ENCODE data around the gene FHAD1.

- TF ChIP-seq CTCF (IDR thresholded peaks at IDR 0.05) (no peak), POLR2A (IDR thresholded peaks at IDR 0.05) (no peak), EP300 (IDR thresholded peaks at IDR 0.05) (no peak), POLR2AphosphoS5 (IDR thresholded peaks at IDR 0.05) (no peak)
Measured at GRCh38 chr1:15236746-15237145, 10.3 kb upstream of the FHAD1 start.

Data from upper lobe of left lung (tissue), 4 donors.